ENCODE data around the gene PNMT. TPM values are rescaled to one million over a fixed set of nuclear protein-coding genes. Genes with fewer than 3 reads are reported as not detected.

Gene PNMT
- total and polyA plus RNA-seq, 12 donors, result 2.7 to 30.0 (median 4.2) TPM

DNA sequence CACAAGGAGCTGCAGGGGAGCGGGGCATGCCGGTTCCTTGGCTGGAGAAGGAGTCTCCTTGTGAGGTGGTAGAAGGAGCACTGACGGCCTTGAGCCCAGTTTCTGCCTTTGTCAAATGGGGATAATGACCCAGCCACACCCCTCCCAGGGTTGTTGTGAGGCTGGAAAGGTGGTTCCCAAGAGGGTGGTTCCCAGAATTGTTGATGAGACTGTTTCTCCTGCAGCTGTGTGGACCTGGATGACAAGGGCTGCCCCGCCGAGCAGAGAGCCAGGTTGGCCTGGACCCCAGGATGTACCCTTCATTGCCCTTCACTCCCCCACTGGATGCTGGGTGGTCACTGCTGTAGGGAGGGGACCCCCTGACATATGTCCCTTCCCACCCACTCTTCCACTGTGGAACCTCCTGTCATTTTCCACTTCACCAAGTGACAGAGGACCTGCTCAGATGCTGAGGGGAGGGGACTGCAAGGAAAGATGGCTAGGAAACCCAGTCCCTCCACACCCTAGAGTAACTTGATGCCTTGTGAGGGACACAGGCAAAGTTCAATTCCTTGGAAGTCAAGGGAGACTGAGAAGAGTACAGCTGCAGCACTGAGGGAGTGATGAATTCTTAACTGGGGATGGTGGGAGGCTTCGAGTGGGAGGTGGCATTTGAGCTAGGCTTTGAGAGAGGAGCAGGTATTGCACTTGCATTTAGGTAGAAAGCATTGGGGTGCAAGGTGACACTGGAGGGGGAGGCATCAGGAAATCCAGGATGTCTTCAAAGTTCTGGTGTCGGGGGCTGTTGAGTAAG is 51.5 kb downstream of the PNMT start:
- H3K4me3 ChIP-seq, result no peak overlapping the region
- ATAC-seq (no peak), DNase-seq (no peak)
- 82 to 89% methylated on average over 7 of the region's 7 CpGs for WGBS, 2 donors
- intact Hi-C loops (cut with DNase I), result no loop called here
- no peaks in the 10 kb centered on the region for H3K27me3 ChIP-seq
- peaks cover 0 to 19% (median 14%) of the 10 kb centered on the region in 9 donors for H3K4me1 ChIP-seq
- H3K27ac ChIP-seq, result no peak overlapping the region
- TF ChIP-seq, protein P1, sequence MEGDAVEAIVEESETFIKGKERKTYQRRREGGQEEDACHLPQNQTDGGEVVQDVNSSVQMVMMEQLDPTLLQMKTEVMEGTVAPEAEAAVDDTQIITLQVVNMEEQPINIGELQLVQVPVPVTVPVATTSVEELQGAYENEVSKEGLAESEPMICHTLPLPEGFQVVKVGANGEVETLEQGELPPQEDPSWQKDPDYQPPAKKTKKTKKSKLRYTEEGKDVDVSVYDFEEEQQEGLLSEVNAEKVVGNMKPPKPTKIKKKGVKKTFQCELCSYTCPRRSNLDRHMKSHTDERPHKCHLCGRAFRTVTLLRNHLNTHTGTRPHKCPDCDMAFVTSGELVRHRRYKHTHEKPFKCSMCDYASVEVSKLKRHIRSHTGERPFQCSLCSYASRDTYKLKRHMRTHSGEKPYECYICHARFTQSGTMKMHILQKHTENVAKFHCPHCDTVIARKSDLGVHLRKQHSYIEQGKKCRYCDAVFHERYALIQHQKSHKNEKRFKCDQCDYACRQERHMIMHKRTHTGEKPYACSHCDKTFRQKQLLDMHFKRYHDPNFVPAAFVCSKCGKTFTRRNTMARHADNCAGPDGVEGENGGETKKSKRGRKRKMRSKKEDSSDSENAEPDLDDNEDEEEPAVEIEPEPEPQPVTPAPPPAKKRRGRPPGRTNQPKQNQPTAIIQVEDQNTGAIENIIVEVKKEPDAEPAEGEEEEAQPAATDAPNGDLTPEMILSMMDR (IDR thresholded peaks at IDR 0.05), result no peak
- H3K36me3 ChIP-seq, result peaks cover 0 to 92% (median 21%) of the 10 kb centered on the region in 9 donors
- no peaks in the 10 kb centered on the region for H3K9me3 ChIP-seq

Other genes with a start within 250 kb of the PNMT start
- 10 to 100 TPM; 21.8 to 27.3 (median 25.8) TPM for gene MED1, start 217.2 kb upstream of the PNMT start, total RNA-seq
- gene MED1, start 217.2 kb upstream of the PNMT start, polyA plus RNA-seq, result 1 to 10 TPM; 5.8 to 7.2 TPM
- 10 to 100 TPM; 20.0 to 29.3 (median 24.3) TPM for gene CDK12, start 207.0 kb upstream of the PNMT start, total RNA-seq
- gene CDK12, start 207.0 kb upstream of the PNMT start, polyA plus RNA-seq, result 1 to 10 TPM; 5.0 to 9.6 TPM
- not detected for gene NEUROD2, start 60.5 kb upstream of the PNMT start, total RNA-seq
- not detected for gene NEUROD2, start 60.5 kb upstream of the PNMT start, polyA plus RNA-seq
- 1 to 10 TPM in 2 of 10 donors, under 1 TPM in 7, not detected in 1; 0.28 to 1.1 (median 0.63) TPM for gene PPP1R1B, start 41.5 kb upstream of the PNMT start, total RNA-seq
- gene PPP1R1B, start 41.5 kb upstream of the PNMT start, polyA plus RNA-seq, result 1 to 10 TPM in 1 of 2 donors, under 1 TPM in 1; 0.80 to 2.1 TPM
- gene STARD3, start 31.3 kb upstream of the PNMT start, total RNA-seq, result 10 to 100 TPM; 14.2 to 25.3 (median 19.6) TPM
- gene STARD3, start 31.3 kb upstream of the PNMT start, polyA plus RNA-seq, result 10 to 100 TPM; 39.2 to 46.1 TPM
- gene TCAP, start 3.1 kb upstream of the PNMT start, total RNA-seq, result 1,000 to 10,000 TPM; 3,683 to 6,290 (median 4,342) TPM
- gene TCAP, start 3.1 kb upstream of the PNMT start, polyA plus RNA-seq, result 1,000 to 10,000 TPM; 2,452 to 2,624 TPM
- gene PGAP3, start 19.6 kb downstream of the PNMT start, total RNA-seq, result 10 to 100 TPM in 9 of 10 donors, 1 to 10 TPM in 1; 9.2 to 18.2 (median 13.8) TPM
- 10 to 100 TPM; 12.5 to 16.8 TPM for gene PGAP3, start 19.6 kb downstream of the PNMT start, polyA plus RNA-seq
- gene ERBB2, start 31.6 kb downstream of the PNMT start, total RNA-seq, result 10 to 100 TPM; 53.9 to 89.1 (median 68.1) TPM
- 10 to 100 TPM; 40.3 to 41.2 TPM for gene ERBB2, start 31.6 kb downstream of the PNMT start, polyA plus RNA-seq
- gene MIEN1, start 62.1 kb downstream of the PNMT start, total RNA-seq, result 10 to 100 TPM; 27.7 to 68.4 (median 39.1) TPM
- gene MIEN1, start 62.1 kb downstream of the PNMT start, polyA plus RNA-seq, result 100 to 1,000 TPM; 104 to 190 TPM
- gene GRB7, start 69.5 kb downstream of the PNMT start, total RNA-seq, result 1 to 10 TPM in 5 of 10 donors, under 1 TPM in 5; 0.44 to 4.7 (median 1.0) TPM
- gene GRB7, start 69.5 kb downstream of the PNMT start, polyA plus RNA-seq, result 1 to 10 TPM; 1.1 to 2.9 TPM
- gene IKZF3, start 195.9 kb downstream of the PNMT start, total RNA-seq, result 1 to 10 TPM in 1 of 10 donors, under 1 TPM in 9; 0.11 to 5.0 (median 0.31) TPM
- gene IKZF3, start 195.9 kb downstream of the PNMT start, polyA plus RNA-seq, result under 1 TPM; 0.06 to 0.22 TPM
- gene ZPBP2, start 199.7 kb downstream of the PNMT start, total RNA-seq, result not detected
- gene ZPBP2, start 199.7 kb downstream of the PNMT start, polyA plus RNA-seq, result not detected

Data from heart right ventricle (tissue), 16 donors.